K562 (cell line): ENCODE measurements around the gene SH3BGRL3. TPM values are rescaled to one million over a fixed set of nuclear protein-coding genes. Genes with fewer than 3 reads are reported as not detected.
A peak's percentile ranks its signal among the peaks of the same experiment; 100 is the strongest.

Source experiments
- ATF3 ChIP-seq, 2 experiments: fragments of 450-650 bp in 1 of 2; sonication (generic) in 1 of 2; formaldehyde crosslinking in 1 of 2; IDR thresholded peaks in 1 of 2; conservative IDR thresholded peaks in 1 of 2; 2 replicates each; pipeline versions ENCODE4 v1.6.1 to v1.8.1; 2016 to 2023; ENCODE audit warnings: mild to moderate bottlenecking in 2 of 2, moderate library complexity in 2 of 2, inconsistent platforms in 1 of 2, missing genetic modification reagents in 1 of 2
- CCAR2 ChIP-seq: fragments of 200-400 bp; formaldehyde crosslinking; IDR thresholded peaks from 2 replicates; pipeline ENCODE4 v1.6.1; 2017; ENCODE audit warnings: mild to moderate bottlenecking, low read depth, low read length
- CCNT2 ChIP-seq: IDR thresholded peaks from 2 replicates; pipeline ENCODE4 v1.6.1; 2011; ENCODE audit warnings: borderline replicate concordance, low read depth, mild to moderate bottlenecking, moderate library complexity, mixed read lengths, low read length; ENCODE audit not compliant: insufficient read length; ENCODE audit errors: extremely low read depth
- ETS2 ChIP-seq: IDR thresholded peaks from 2 replicates; pipeline ENCODE4 v1.6.1; 2016; ENCODE audit warnings: borderline replicate concordance, missing genetic modification characterization, mild to moderate bottlenecking, moderate library complexity, missing compliant biosample characterization; ENCODE audit not compliant: poor library complexity, severe bottlenecking
- MNT ChIP-seq, 2 experiments: fragments of 450-650 bp; conservative IDR thresholded peaks; 2 replicates each; pipeline ENCODE4 v1.6.1; 2017; ENCODE audit warnings: mild to moderate bottlenecking in 2 of 2, moderate library complexity in 2 of 2
- RB1 ChIP-seq: fragments of 450-650 bp; IDR thresholded peaks from 2 replicates; pipeline ENCODE4 v1.6.1; 2017; ENCODE audit warnings: low read depth, mild to moderate bottlenecking
- RBM22 ChIP-seq: fragments of 200-400 bp; formaldehyde crosslinking; IDR thresholded peaks from 2 replicates; pipeline ENCODE4 v1.6.1; 2018; ENCODE audit warnings: low read length, low read depth; ENCODE audit not compliant: poor library complexity, severe bottlenecking
- SMAD2 ChIP-seq: fragments of 150-350 bp; IDR thresholded peaks from 2 replicates; pipeline ENCODE4 v1.6.1; 2014; ENCODE audit warnings: low read depth, mild to moderate bottlenecking, low read length
- SPI1 ChIP-seq: IDR thresholded peaks from 2 replicates; pipeline ENCODE4 v1.6.1; 2011; ENCODE audit warnings: low read depth, low read length, control low read depth, borderline replicate concordance
- TCF15 ChIP-seq: fragments of 250-450 bp; sonication (Bioruptor Pico); IDR thresholded peaks from 2 replicates; pipeline ENCODE4 v1.8.0; 2022; ENCODE audit warnings: moderate library complexity, mild to moderate bottlenecking, inconsistent platforms
- THAP7 ChIP-seq: fragments of 250-450 bp; sonication (Bioruptor Pico); IDR thresholded peaks from 2 replicates; pipeline ENCODE4 v1.5.0; 2021
- ZNF639 ChIP-seq, 2 experiments: fragments of 200-800 bp in 1 of 2; sonication (Bioruptor generic) in 1 of 2; sonication (generic) in 1 of 2; formaldehyde crosslinking in 1 of 2; IDR thresholded peaks in 1 of 2; conservative IDR thresholded peaks in 1 of 2; 2 replicates each; pipeline versions ENCODE4 v1.5.0 to v1.6.1; 2016 to 2020; ENCODE audit warnings: missing compliant biosample characterization in 1 of 2, missing genetic modification characterization in 1 of 2, missing genetic modification reagents in 1 of 2
- polyA plus RNA-seq, 8 experiments: library from polyadenylated mRNA; depleted of rRNA in 4 of 8; stranded (reverse) in 5 of 8; unstranded in 3 of 8; fragments of >200 nt; fragmentation: Nextera tagmentation in 2 of 8; fragmentation: Illumina TruSeq in 1 of 8; extraction: Ambion mirVana in 2 of 8; extraction: Trizol in 1 of 8; gene quantifications; 2 replicates each; pipeline versions ENCODE4 v1.2.1 to v1.2.3, GENCODE V29; 2011 to 2014; ENCODE audit warnings: inconsistent platforms in 1 of 8, missing spikeins in 1 of 8
- total RNA-seq, 7 experiments: library from RNA; depleted of rRNA in 6 of 7; stranded (reverse); fragments of >200 nt in 6 of 7; fragmentation: Illumina TruSeq in 2 of 7; extraction: Trizol in 2 of 7; gene quantifications; 2 replicates each; pipeline versions ENCODE4 v1.2.1 to v1.2.3, GENCODE V29; 2011 to 2021; ENCODE audit warnings: low replicate concordance in 1 of 7
- TF ChIP-seq, protein P1 (sequence below): fragments of 450-650 bp; IDR thresholded peaks from 2 replicates; pipeline ENCODE4 v1.6.1; 2018; ENCODE audit not compliant: partially characterized antibody

The SH3BGRL3 gene
- total and polyA plus RNA-seq, 9 of the 15 experiments (the other 6 are each of a cell fraction or from before 2014, with no cell fraction given) = 30.3 to 140 (median 54.2) TPM

GRCh38 chr1:26274801-26275425, 5.0 kb upstream of the SH3BGRL3 start (continued):
- TF ChIP-seq ATF3 (IDR thresholded peaks at IDR 0.05) (peak; percentile 57), ATF3 (CRISPR knock-in tag; conservative IDR thresholded peaks at IDR 0.05) (no peak), RB1 (no peak), SPI1 (0 out of 2 replicates have a peak, but pooled peaks have one; percentile 10), ZNF639 (CRISPR knock-in tag; conservative IDR thresholded peaks at IDR 0.05 in 1 of 2, IDR thresholded peaks at IDR 0.05 in 1 of 2) (0 out of 4 replicates have a peak, but pooled peaks of 1 of the 2 experiments have one; percentile 24), MNT (conservative IDR thresholded peaks at IDR 0.05) (no peak), CCAR2 (no peak), THAP7 (CRISPR knock-in tag) (no peak), RBM22 (no peak), ETS2 (peak; percentile 37), SMAD2 (no peak), CCNT2 (no peak), TCF15 (CRISPR knock-in tag) (no peak)
- TF ChIP-seq, protein P1, sequence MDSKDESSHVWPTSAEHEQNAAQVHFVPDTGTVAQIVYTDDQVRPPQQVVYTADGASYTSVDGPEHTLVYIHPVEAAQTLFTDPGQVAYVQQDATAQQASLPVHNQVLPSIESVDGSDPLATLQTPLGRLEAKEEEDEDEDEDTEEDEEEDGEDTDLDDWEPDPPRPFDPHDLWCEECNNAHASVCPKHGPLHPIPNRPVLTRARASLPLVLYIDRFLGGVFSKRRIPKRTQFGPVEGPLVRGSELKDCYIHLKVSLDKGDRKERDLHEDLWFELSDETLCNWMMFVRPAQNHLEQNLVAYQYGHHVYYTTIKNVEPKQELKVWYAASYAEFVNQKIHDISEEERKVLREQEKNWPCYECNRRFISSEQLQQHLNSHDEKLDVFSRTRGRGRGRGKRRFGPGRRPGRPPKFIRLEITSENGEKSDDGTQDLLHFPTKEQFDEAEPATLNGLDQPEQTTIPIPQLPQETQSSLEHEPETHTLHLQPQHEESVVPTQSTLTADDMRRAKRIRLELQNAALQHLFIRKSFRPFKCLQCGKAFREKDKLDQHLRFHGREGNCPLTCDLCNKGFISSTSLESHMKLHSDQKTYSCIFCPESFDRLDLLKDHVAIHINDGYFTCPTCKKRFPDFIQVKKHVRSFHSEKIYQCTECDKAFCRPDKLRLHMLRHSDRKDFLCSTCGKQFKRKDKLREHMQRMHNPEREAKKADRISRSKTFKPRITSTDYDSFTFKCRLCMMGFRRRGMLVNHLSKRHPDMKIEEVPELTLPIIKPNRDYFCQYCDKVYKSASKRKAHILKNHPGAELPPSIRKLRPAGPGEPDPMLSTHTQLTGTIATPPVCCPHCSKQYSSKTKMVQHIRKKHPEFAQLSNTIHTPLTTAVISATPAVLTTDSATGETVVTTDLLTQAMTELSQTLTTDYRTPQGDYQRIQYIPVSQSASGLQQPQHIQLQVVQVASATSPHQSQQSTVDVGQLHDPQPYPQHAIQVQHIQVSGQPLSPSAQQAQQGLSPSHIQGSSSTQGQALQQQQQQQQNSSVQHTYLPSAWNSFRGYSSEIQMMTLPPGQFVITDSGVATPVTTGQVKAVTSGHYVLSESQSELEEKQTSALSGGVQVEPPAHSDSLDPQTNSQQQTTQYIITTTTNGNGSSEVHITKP = peak; percentile 28
